IMR-90 (cell line): ENCODE results near the gene RIMBP2. TPM values are rescaled to one million over a fixed set of nuclear protein-coding genes. Genes with fewer than 3 reads are reported as not detected.

ENCODE experiments used
- ATAC-seq: fragments of 200-7000 bp; cut with Tn5 transposase; 2 replicates; pipeline ENCODE4 v1.9.1; 2020; ENCODE audit warnings: low read depth, mild to moderate bottlenecking, moderate library complexity
- BruUV-seq: library from RNA; stranded (reverse); fragments of 400-500 nt; replicated peaks from 2 replicates; lab custom pipeline; 2021; lab: Mats Ljungman, UMichigan
- CTCF ChIA-PET: fragments of 300-600 bp; formaldehyde crosslinking; extraction: SDS; loops from one replicate; lab custom pipeline; 2021; ENCODE audit warnings: antibody characterized with exemption; lab: Yijun Ruan, JAX
- POLR2A ChIA-PET: fragments of 300-600 bp; sonication (Branson Sonifier 250); formaldehyde crosslinking; loops from one replicate; lab custom pipeline; 2022; ENCODE audit warnings: antibody characterized with exemption; ENCODE audit not compliant: unreplicated experiment; lab: Charles Lee
- DNase-seq: peaks from one replicate; pipeline ENCODE4 v3.0.0; 2013
- H2AFZ ChIP-seq: replicated peaks from 2 replicates; pipeline ENCODE3; 2013; ENCODE audit warnings: low read length, mild to moderate bottlenecking; ENCODE audit not compliant: poor library complexity
- H2AK5ac ChIP-seq: 2 replicates; pipeline ENCODE4 v1.6.1; 2013; ENCODE audit warnings: low read depth, low read length, inconsistent platforms
- H2AK9ac ChIP-seq: replicated peaks from 2 replicates; pipeline ENCODE3; 2013; ENCODE audit warnings: mild to moderate bottlenecking, low read depth, low read length, moderate library complexity; ENCODE audit not compliant: poor library complexity
- H2BK120ac ChIP-seq: 2 replicates; pipeline ENCODE4 v1.6.1; 2013; ENCODE audit warnings: low read depth, low read length, inconsistent platforms
- H2BK15ac ChIP-seq: 3 replicates; pipeline ENCODE4 v1.6.1; 2013; ENCODE audit warnings: low read depth, low read length, inconsistent platforms
- H2BK20ac ChIP-seq: 2 replicates; pipeline ENCODE4 v1.6.1; 2013; ENCODE audit warnings: low read depth, mild to moderate bottlenecking, inconsistent platforms, low read length, moderate library complexity
- H2BK5ac ChIP-seq: 2 replicates; pipeline ENCODE4 v1.6.1; 2013; ENCODE audit warnings: mild to moderate bottlenecking, low read depth, low read length, inconsistent platforms; ENCODE audit not compliant: poor library complexity, severe bottlenecking
- H3K14ac ChIP-seq: replicated peaks from 2 replicates; pipeline ENCODE4 v1.6.1; 2013; ENCODE audit warnings: low read depth, low read length, inconsistent platforms
- H3K18ac ChIP-seq: 2 replicates; pipeline ENCODE4 v1.6.1; 2013; ENCODE audit warnings: low read depth, low read length, control low read depth
- H3K23ac ChIP-seq: 2 replicates; pipeline ENCODE4 v1.6.1; 2013; ENCODE audit warnings: low read depth, low read length, inconsistent platforms
- H3K27ac ChIP-seq: 2 replicates; pipeline ENCODE4 v1.5.1; 2013; ENCODE audit warnings: mild to moderate bottlenecking, control low read depth, low read length; ENCODE audit not compliant: insufficient read depth
- H3K27me3 ChIP-seq: 2 replicates; pipeline ENCODE4 v1.6.1; 2013; ENCODE audit warnings: low read length; ENCODE audit not compliant: control insufficient read depth, insufficient read depth
- H3K36me3 ChIP-seq: 2 replicates; pipeline ENCODE4 v1.6.1; 2013; ENCODE audit warnings: low read length, mixed read lengths; ENCODE audit not compliant: control insufficient read depth, insufficient read depth
- H3K4ac ChIP-seq: 2 replicates; pipeline ENCODE4 v1.6.1; 2013; ENCODE audit warnings: low read depth, low read length, inconsistent platforms
- H3K4me1 ChIP-seq: 2 replicates; pipeline ENCODE4 v1.6.1; 2013; ENCODE audit warnings: low read length, mixed read lengths; ENCODE audit not compliant: control insufficient read depth, insufficient read depth
- H3K4me2 ChIP-seq: 2 replicates; pipeline ENCODE4 v1.6.1; 2013; ENCODE audit warnings: low read depth, mild to moderate bottlenecking, control low read depth, low read length, moderate library complexity
- H3K4me3 ChIP-seq: 2 replicates; pipeline ENCODE4 v1.5.1; 2013; ENCODE audit warnings: low read depth, mild to moderate bottlenecking, control low read depth, low read length, moderate library complexity; ENCODE audit not compliant: insufficient read depth
- H3K56ac ChIP-seq: 2 replicates; pipeline ENCODE4 v1.6.1; 2013; ENCODE audit warnings: low read length, inconsistent platforms; ENCODE audit not compliant: insufficient read depth; ENCODE audit errors: extremely low read depth
- H3K79me1 ChIP-seq, 2 experiments: 2 replicates each; pipeline ENCODE4 v1.6.1; 2013; ENCODE audit warnings: low read length in 2 of 2, inconsistent platforms in 1 of 2, low read depth in 1 of 2
- H3K9ac ChIP-seq: 2 replicates; pipeline ENCODE4 v1.6.1; 2013; ENCODE audit warnings: low read depth, low read length, control low read depth
- H3K9me1 ChIP-seq: 2 replicates; pipeline ENCODE4 v1.6.1; 2013; ENCODE audit warnings: low read length, inconsistent platforms; ENCODE audit not compliant: insufficient read depth
- H3K9me3 ChIP-seq: 2 replicates; pipeline ENCODE4 v1.6.1; 2013; ENCODE audit warnings: low read length; ENCODE audit not compliant: control insufficient read depth, insufficient read depth
- H4K20me1 ChIP-seq: 2 replicates; pipeline ENCODE4 v1.6.1; 2013; ENCODE audit warnings: low read length, inconsistent platforms; ENCODE audit not compliant: insufficient read depth
- H4K5ac ChIP-seq: 2 replicates; pipeline ENCODE4 v1.6.1; 2013; ENCODE audit warnings: mild to moderate bottlenecking, low read depth, low read length, control low read depth
- H4K8ac ChIP-seq, 2 experiments: 2 replicates each; pipeline ENCODE4 v1.6.1; 2013; ENCODE audit warnings: low read depth in 2 of 2, low read length in 2 of 2, control low read depth in 1 of 2, inconsistent platforms in 1 of 2
- H4K91ac ChIP-seq: 2 replicates; pipeline ENCODE4 v1.6.1; 2013; ENCODE audit warnings: low read depth, low read length, inconsistent platforms; ENCODE audit not compliant: insufficient read depth
- BHLHE40 ChIP-seq: fragments of 150-350 bp; IDR thresholded peaks from 2 replicates; pipeline ENCODE4 v1.6.1; 2016; ENCODE audit warnings: mild to moderate bottlenecking, low read depth, low read length
- CEBPB ChIP-seq: IDR thresholded peaks from 2 replicates; pipeline ENCODE4 v1.6.1; 2012; ENCODE audit warnings: low read depth, low read length, improper control_type of control experiment
- CHD1 ChIP-seq: IDR thresholded peaks from 2 replicates; pipeline ENCODE4 v1.6.1; 2012; ENCODE audit warnings: low read depth, low read length, improper control_type of control experiment
- CTCF ChIP-seq: conservative IDR thresholded peaks from 2 replicates; pipeline ENCODE4 v1.5.1; 2012; ENCODE audit warnings: mild to moderate bottlenecking, low read depth, low read length, improper control_type of control experiment
- ELK1 ChIP-seq: fragments of 150-350 bp; IDR thresholded peaks from 2 replicates; pipeline ENCODE4 v1.6.1; 2016; ENCODE audit warnings: low read depth, mild to moderate bottlenecking, low read length, moderate library complexity, borderline replicate concordance
- FOS ChIP-seq: fragments of 150-350 bp; IDR thresholded peaks from 2 replicates; pipeline ENCODE4 v1.6.1; 2016; ENCODE audit warnings: low read depth, low read length
- MAFK ChIP-seq: IDR thresholded peaks from 2 replicates; pipeline ENCODE4 v1.6.1; 2012; ENCODE audit warnings: low read depth, low read length, improper control_type of control experiment
- MAZ ChIP-seq: IDR thresholded peaks from 2 replicates; pipeline ENCODE4 v1.6.1; 2012; ENCODE audit warnings: low read depth, mild to moderate bottlenecking, low read length, improper control_type of control experiment, moderate library complexity, borderline replicate concordance
- NFE2L2 ChIP-seq: fragments of 150-350 bp; IDR thresholded peaks from 2 replicates; pipeline ENCODE4 v1.6.1; 2016; ENCODE audit warnings: low read depth, mild to moderate bottlenecking, low read length
- POLR2A ChIP-seq: IDR thresholded peaks from 2 replicates; pipeline ENCODE4 v1.6.1; 2012; ENCODE audit warnings: mild to moderate bottlenecking, low read depth, low read length
- RAD21 ChIP-seq: IDR thresholded peaks from 2 replicates; pipeline ENCODE4 v1.6.1; 2012; ENCODE audit warnings: low read length, improper control_type of control experiment
- RCOR1 ChIP-seq: IDR thresholded peaks from 2 replicates; pipeline ENCODE4 v1.6.1; 2012; ENCODE audit warnings: mild to moderate bottlenecking, low read length, improper control_type of control experiment; ENCODE audit not compliant: insufficient replicate concordance
- RFX5 ChIP-seq: IDR thresholded peaks from 2 replicates; pipeline ENCODE4 v1.8.0; 2012; ENCODE audit warnings: low read depth, mild to moderate bottlenecking, low read length, moderate library complexity
- SMC3 ChIP-seq: fragments of 150-350 bp; IDR thresholded peaks from 2 replicates; pipeline ENCODE4 v1.6.1; 2016; ENCODE audit warnings: low read depth, mild to moderate bottlenecking, antibody characterized with exemption, low read length, moderate library complexity
- USF2 ChIP-seq: fragments of 150-350 bp; IDR thresholded peaks from 2 replicates; pipeline ENCODE4 v1.6.1; 2017; ENCODE audit warnings: mild to moderate bottlenecking, antibody characterized with exemption, low read length, low read depth
- WGBS, 2 experiments: methylation state at CpG; one replicate each; pipeline versions ENCODE4 v1.1.5 to v1.1.7; 2013; ENCODE audit warnings: missing lambda C conversion rate in 2 of 2; ENCODE audit not compliant: insufficient read length in 1 of 2; ENCODE audit errors: extremely low coverage in 2 of 2; 5-methylcytosine and 5-hydroxymethylcytosine counted together
- dilution Hi-C: fragments of 300-500 bp; cut with HindIII; formaldehyde crosslinking; loops from one replicate; pipeline ENCODE4 v1.14.3; 2018; ENCODE audit warnings: low sequenced_read_pairs; ENCODE audit not compliant: unreplicated experiment
- in situ Hi-C: fragments of 300-500 bp; cut with MboI; formaldehyde crosslinking; loops from 3 replicates; pipeline ENCODE4 v1.14.3; 2019; ENCODE audit warnings: low sequenced_read_pairs, inconsistent platforms, mixed read lengths
- intact Hi-C: fragments of 100-400 bp; cut with micrococcal nuclease; formaldehyde crosslinking; loops from 2 replicates; pipeline ENCODE4 v1.10.0; 2022
- polyA plus RNA-seq, 3 experiments: library from polyadenylated mRNA; depleted of rRNA; stranded (reverse); fragments of >200 nt; gene quantifications; 2 replicates each; pipeline ENCODE4 v1.2.3, GENCODE V29; 2012; ENCODE audit warnings: low replicate concordance in 1 of 3
- total RNA-seq: library from RNA; depleted of rRNA; stranded (reverse); fragments of >200 nt; gene quantifications from 2 replicates; pipeline ENCODE4 v1.2.3, GENCODE V29; 2012

RIMBP2 gene
- total and polyA plus RNA-seq, 2 of the 4 experiments (the other 2 are of a cell fraction) = not detected

GRCh38 chr12:130689408-130690405 lies 26.4 kb downstream of the RIMBP2 start:
- no peaks in the 10 kb centered on the region for H3K4me1 ChIP-seq
- intact Hi-C loops = no loop called here
- no peak overlapping the region for H2AK9ac ChIP-seq
- H3K9ac ChIP-seq = no peak overlapping the region
- H2BK120ac ChIP-seq = no peak overlapping the region
- H3K9me3 ChIP-seq = peaks cover 55% of the 10 kb centered on the region
- no peak overlapping the region for H3K27ac ChIP-seq
- no peak overlapping the region for H3K4ac ChIP-seq
- H2BK5ac ChIP-seq = no peak overlapping the region
- H3K14ac ChIP-seq = no peak overlapping the region
- BruUV-seq = no TSS peak
- no peak overlapping the region for H3K56ac ChIP-seq
- H3K79me1 ChIP-seq = no peaks in the 10 kb centered on the region
- H3K23ac ChIP-seq = no peak overlapping the region
- POLR2A ChIA-PET = no interaction called here
- 71% methylated on average over 6 of the region's 24 CpGs; no CpG with 5 or more reads in 1 of the 2 experiments for WGBS, 2 experiments
- no peak overlapping the region for H4K5ac ChIP-seq
- in situ Hi-C loops = no loop called here
- no peaks in the 10 kb centered on the region for H3K36me3 ChIP-seq
- no peak overlapping the region for H3K18ac ChIP-seq
- dilution Hi-C loops = no loop called here
- no peak overlapping the region for H3K4me2 ChIP-seq
- no peak overlapping the region for H2BK20ac ChIP-seq
- no peak overlapping the region for H3K4me3 ChIP-seq
- H3K9me1 ChIP-seq = no peaks in the 10 kb centered on the region
- H2BK15ac ChIP-seq = no peak overlapping the region
- DNase-seq (no peak), ATAC-seq (no peak)
- CTCF ChIA-PET = no interaction called here
- no peaks in the 10 kb centered on the region for H3K27me3 ChIP-seq
- H2AK5ac ChIP-seq = no peak overlapping the region
- H2AFZ ChIP-seq = no peak overlapping the region
- no peak overlapping the region for H4K8ac ChIP-seq
- H4K91ac ChIP-seq = no peak overlapping the region
- H4K20me1 ChIP-seq = no peaks in the 10 kb centered on the region
- TF ChIP-seq FOS (no peak), SMC3 (no peak), USF2 (no peak), CEBPB (no peak), CHD1 (no peak), ELK1 (no peak), RCOR1 (no peak), CTCF (no peak), MAFK (no peak), NFE2L2 (no peak), BHLHE40 (no peak), MAZ (no peak), POLR2A (no peak), RAD21 (no peak), RFX5 (no peak)
